Panc1 (cell line): Measurements from ENCODE around the gene XXYLT1. TPM values are rescaled to one million over a fixed set of nuclear protein-coding genes. Genes with fewer than 3 reads are reported as not detected.

Experiments used
- ATAC-seq: fragments of 200-7000 bp; cut with Tn5 transposase; 2 replicates; pipeline ENCODE4 v1.9.1; 2020; ENCODE audit warnings: mild to moderate bottlenecking, moderate library complexity
- BruUV-seq: library from RNA; stranded (reverse); fragments of 400-500 nt; replicated peaks from 2 replicates; lab custom pipeline; 2021; lab: Mats Ljungman, UMichigan
- CTCF ChIA-PET: fragments of 300-600 bp; sonication (Branson Sonifier 250); formaldehyde crosslinking; loops from one replicate; lab custom pipeline; 2022; ENCODE audit warnings: antibody characterized with exemption; lab: Charles Lee
- POLR2A ChIA-PET: fragments of 300-600 bp; sonication (Branson Sonifier 250); formaldehyde crosslinking; loops from one replicate; lab custom pipeline; 2022; ENCODE audit warnings: antibody characterized with exemption; lab: Charles Lee
- DNase-seq: peaks from one replicate; pipeline ENCODE4 v3.0.0-alpha.2; 2010; ENCODE audit warnings: low read depth, low spot score
- H3K27ac ChIP-seq: 2 replicates; pipeline ENCODE4 v1.5.1; 2011; ENCODE audit warnings: mild to moderate bottlenecking, low read length, inconsistent platforms
- H3K27me3 ChIP-seq: fragments of 200-500 bp; sonication (Bioruptor generic); 2 replicates; pipeline ENCODE4 v1.6.0; 2014; ENCODE audit warnings: low read length, inconsistent platforms; ENCODE audit not compliant: control insufficient read depth, insufficient read depth
- H3K36me3 ChIP-seq: fragments of 200-500 bp; sonication (Bioruptor generic); 2 replicates; pipeline ENCODE4 v1.5.1; 2014; ENCODE audit warnings: inconsistent platforms, mild to moderate bottlenecking, low read length, moderate library complexity; ENCODE audit not compliant: control insufficient read depth, insufficient read depth
- H3K4me1 ChIP-seq: 2 replicates; pipeline ENCODE4 v1.5.1; 2011; ENCODE audit warnings: inconsistent platforms, mild to moderate bottlenecking, low read length, moderate library complexity; ENCODE audit not compliant: control insufficient read depth, insufficient read depth
- H3K4me3 ChIP-seq, 2 experiments: 2 replicates each; pipeline ENCODE4 v1.5.1; 2011 to 2012; ENCODE audit warnings: low read depth in 2 of 2, low read length in 2 of 2, mild to moderate bottlenecking in 2 of 2, inconsistent platforms in 1 of 2, moderate library complexity in 1 of 2
- H3K9me3 ChIP-seq: fragments of 200-500 bp; sonication (Bioruptor generic); 2 replicates; pipeline ENCODE4 v1.5.1; 2014; ENCODE audit warnings: low read depth, mild to moderate bottlenecking, inconsistent platforms, low read length, moderate library complexity; ENCODE audit not compliant: control insufficient read depth, insufficient read depth
- POLR2AphosphoS5 ChIP-seq: IDR thresholded peaks from 2 replicates; pipeline ENCODE4 v1.6.1; 2012; ENCODE audit warnings: mild to moderate bottlenecking, low read depth, low read length, moderate library complexity
- SIN3A ChIP-seq: IDR thresholded peaks from 2 replicates; pipeline ENCODE4 v1.6.1; 2012; ENCODE audit warnings: low read depth, mild to moderate bottlenecking, low read length, moderate library complexity, borderline replicate concordance; ENCODE audit not compliant: insufficient read depth
- TCF7L2 ChIP-seq: IDR thresholded peaks from 2 replicates; pipeline ENCODE4 v1.6.1; 2011; ENCODE audit warnings: mild to moderate bottlenecking, low read depth, low read length, inconsistent platforms
- in situ Hi-C: cut with HindIII; loops from 2 replicates; pipeline ENCODE4 v1.10.0; 2016; ENCODE audit warnings: low sequenced_read_pairs, low pct_unique_long_range_greater_than_20kb
- intact Hi-C: fragments of 100-400 bp; cut with micrococcal nuclease; formaldehyde crosslinking; loops from one replicate; pipeline ENCODE4 v1.10.0; 2022; ENCODE audit not compliant: unreplicated experiment
- total RNA-seq: library from RNA; stranded (reverse); gene quantifications from one replicate; pipeline ENCODE4 v1.2.1, GENCODE V29; 2021; ENCODE audit not compliant: unreplicated experiment
- TF ChIP-seq, protein P1 (sequence below), 2 experiments: IDR thresholded peaks; 2 replicates each; pipeline ENCODE4 v1.6.1; 2011 to 2012; ENCODE audit warnings: low read depth in 2 of 2, control low read depth in 1 of 2, low read length in 1 of 2, mild to moderate bottlenecking in 1 of 2, moderate library complexity in 1 of 2; ENCODE audit not compliant: insufficient read depth in 1 of 2
- TF ChIP-seq, protein P2 (sequence below): fragments of 450-650 bp; IDR thresholded peaks from 2 replicates; pipeline ENCODE4 v1.5.1; 2017; ENCODE audit warnings: mild to moderate bottlenecking

Gene XXYLT1
- total RNA-seq, 1 experiment from 2014 or later, result 26.0 TPM

DNA sequence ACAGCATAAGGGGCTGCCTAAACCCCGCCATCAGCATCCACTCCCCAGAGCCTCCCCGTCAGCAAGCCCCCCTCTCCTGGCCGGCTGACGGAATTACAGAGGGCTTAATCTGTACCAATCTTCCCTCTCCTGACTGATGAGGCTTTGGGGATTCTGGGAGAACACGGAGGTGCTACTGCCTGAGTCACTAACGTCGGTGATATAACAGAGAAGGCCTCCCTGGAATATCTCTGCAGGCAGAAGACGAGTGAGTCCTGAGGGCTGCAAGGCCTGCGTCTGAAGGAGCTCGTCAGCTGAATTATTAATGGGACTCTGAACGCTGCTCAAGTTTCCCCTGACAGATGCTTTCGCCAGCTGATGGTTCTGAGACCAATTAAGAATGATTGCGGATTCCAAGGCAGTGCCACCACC lies 147.7 kb downstream of the XXYLT1 start:
- no peaks in the 10 kb centered on the region for H3K9me3 ChIP-seq
- H3K27ac ChIP-seq, result no peak overlapping the region
- TF ChIP-seq SIN3A, result no peak
- TF ChIP-seq, protein P1, sequence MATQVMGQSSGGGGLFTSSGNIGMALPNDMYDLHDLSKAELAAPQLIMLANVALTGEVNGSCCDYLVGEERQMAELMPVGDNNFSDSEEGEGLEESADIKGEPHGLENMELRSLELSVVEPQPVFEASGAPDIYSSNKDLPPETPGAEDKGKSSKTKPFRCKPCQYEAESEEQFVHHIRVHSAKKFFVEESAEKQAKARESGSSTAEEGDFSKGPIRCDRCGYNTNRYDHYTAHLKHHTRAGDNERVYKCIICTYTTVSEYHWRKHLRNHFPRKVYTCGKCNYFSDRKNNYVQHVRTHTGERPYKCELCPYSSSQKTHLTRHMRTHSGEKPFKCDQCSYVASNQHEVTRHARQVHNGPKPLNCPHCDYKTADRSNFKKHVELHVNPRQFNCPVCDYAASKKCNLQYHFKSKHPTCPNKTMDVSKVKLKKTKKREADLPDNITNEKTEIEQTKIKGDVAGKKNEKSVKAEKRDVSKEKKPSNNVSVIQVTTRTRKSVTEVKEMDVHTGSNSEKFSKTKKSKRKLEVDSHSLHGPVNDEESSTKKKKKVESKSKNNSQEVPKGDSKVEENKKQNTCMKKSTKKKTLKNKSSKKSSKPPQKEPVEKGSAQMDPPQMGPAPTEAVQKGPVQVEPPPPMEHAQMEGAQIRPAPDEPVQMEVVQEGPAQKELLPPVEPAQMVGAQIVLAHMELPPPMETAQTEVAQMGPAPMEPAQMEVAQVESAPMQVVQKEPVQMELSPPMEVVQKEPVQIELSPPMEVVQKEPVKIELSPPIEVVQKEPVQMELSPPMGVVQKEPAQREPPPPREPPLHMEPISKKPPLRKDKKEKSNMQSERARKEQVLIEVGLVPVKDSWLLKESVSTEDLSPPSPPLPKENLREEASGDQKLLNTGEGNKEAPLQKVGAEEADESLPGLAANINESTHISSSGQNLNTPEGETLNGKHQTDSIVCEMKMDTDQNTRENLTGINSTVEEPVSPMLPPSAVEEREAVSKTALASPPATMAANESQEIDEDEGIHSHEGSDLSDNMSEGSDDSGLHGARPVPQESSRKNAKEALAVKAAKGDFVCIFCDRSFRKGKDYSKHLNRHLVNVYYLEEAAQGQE (IDR thresholded peaks at IDR 0.05; ENCODE audit: insufficient read depth in 1 of 2, low read depth in 2 of 2, low read length in 1 of 2), result no peak
- no peak for TF ChIP-seq TCF7L2
- TF ChIP-seq, protein P2, sequence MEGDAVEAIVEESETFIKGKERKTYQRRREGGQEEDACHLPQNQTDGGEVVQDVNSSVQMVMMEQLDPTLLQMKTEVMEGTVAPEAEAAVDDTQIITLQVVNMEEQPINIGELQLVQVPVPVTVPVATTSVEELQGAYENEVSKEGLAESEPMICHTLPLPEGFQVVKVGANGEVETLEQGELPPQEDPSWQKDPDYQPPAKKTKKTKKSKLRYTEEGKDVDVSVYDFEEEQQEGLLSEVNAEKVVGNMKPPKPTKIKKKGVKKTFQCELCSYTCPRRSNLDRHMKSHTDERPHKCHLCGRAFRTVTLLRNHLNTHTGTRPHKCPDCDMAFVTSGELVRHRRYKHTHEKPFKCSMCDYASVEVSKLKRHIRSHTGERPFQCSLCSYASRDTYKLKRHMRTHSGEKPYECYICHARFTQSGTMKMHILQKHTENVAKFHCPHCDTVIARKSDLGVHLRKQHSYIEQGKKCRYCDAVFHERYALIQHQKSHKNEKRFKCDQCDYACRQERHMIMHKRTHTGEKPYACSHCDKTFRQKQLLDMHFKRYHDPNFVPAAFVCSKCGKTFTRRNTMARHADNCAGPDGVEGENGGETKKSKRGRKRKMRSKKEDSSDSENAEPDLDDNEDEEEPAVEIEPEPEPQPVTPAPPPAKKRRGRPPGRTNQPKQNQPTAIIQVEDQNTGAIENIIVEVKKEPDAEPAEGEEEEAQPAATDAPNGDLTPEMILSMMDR, result no peak; the same call in 1 of the 2 replicates
- no peak for TF ChIP-seq POLR2AphosphoS5
- POLR2A ChIA-PET, result interaction anchor here (0.6 to 0.7 kb wide), 2 partner anchors 8 to 169 kb away, joined by 3 read pairs; no protein-coding TSS in a partner anchor
- BruUV-seq, result no TSS peak
- in situ Hi-C loops (no loop called here), intact Hi-C loops (no loop called here)
- H3K4me3 ChIP-seq, result no peak overlapping the region
- DNase-seq, result no peak
- H3K36me3 ChIP-seq, result no peaks in the 10 kb centered on the region
- H3K4me1 ChIP-seq, result peaks cover 23% of the 10 kb centered on the region
- CTCF ChIA-PET, result interaction anchor here (1.4 kb wide), 1 partner anchor 436 kb away, joined by 7 read pairs; no protein-coding TSS in a partner anchor
- no peak for ATAC-seq
- H3K27me3 ChIP-seq, result no peaks in the 10 kb centered on the region

DNA sequence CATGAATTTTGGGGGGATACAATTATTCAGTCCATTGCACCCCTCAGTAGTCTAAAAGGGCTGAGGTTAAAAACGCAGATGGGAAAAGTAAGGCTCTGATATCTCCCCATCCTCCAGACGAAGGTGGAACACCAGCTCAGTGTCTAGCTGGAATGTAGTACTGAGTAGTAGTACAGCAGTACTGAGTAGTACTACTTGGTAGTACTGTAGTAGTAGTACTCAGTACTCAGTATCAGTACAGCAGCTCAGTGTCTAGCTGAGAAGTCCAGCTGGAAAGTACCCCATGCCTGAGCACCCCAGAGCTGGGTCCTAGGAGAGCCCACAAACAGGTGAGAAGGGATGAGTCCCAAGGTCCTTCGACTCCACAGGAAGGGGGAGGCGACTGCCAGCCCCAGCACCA lies 148.7 kb downstream of the XXYLT1 start:
- no peak overlapping the region for H3K27ac ChIP-seq
- TF ChIP-seq POLR2AphosphoS5, result no peak
- TF ChIP-seq, protein P2, result no peak
- TF ChIP-seq, protein P1 (IDR thresholded peaks at IDR 0.05; ENCODE audit: insufficient read depth in 1 of 2, low read depth in 2 of 2, low read length in 1 of 2), result no peak
- no peak for TF ChIP-seq SIN3A
- ATAC-seq, result no peak
- intact Hi-C loops, result no loop called here
- in situ Hi-C loops, result no loop called here
- ChIA-PET POLR2A (interaction anchor here (0.7 kb wide), 1 partner anchor 170 kb away, joined by 3 read pairs; no protein-coding TSS in a partner anchor), CTCF (interaction anchor here (1.4 kb wide), 1 partner anchor 435 kb away, joined by 7 read pairs; no protein-coding TSS in a partner anchor)
- H3K4me1 ChIP-seq, result peaks cover 33% of the 10 kb centered on the region
- no peaks in the 10 kb centered on the region for H3K27me3 ChIP-seq
- H3K36me3 ChIP-seq, result no peaks in the 10 kb centered on the region
- no peak overlapping the region for H3K4me3 ChIP-seq
- no peak for DNase-seq
- H3K9me3 ChIP-seq, result no peaks in the 10 kb centered on the region
- BruUV-seq, result no TSS peak
